D721Med (cell line): ENCODE data around the gene CCDC150.
A peak's percentile ranks its signal among the peaks of the same experiment; 100 is the strongest.

Experiments used
- DNase-seq: peaks from one replicate; pipeline ENCODE4 v3.0.0; 2011; ENCODE audit warnings: low spot score; ENCODE audit not compliant: insufficient read length
- FAIRE-seq: peaks from 2 replicates; lab custom pipeline; 2011; peaks lifted over from hg19 to GRCh38; lab: Jason Lieb, UNC
- CTCF ChIP-seq: IDR thresholded peaks from 2 replicates; pipeline ENCODE4 v1.5.1; 2012; ENCODE audit warnings: mild to moderate bottlenecking, control low read depth; ENCODE audit not compliant: insufficient read depth; ENCODE audit errors: missing control alignments

CCDC150 gene

GRCh38 chr2:196655761-196656160 is 16.2 kb downstream of the CCDC150 start:
- DNase-seq = no peak
- no peak for FAIRE-seq
- TF ChIP-seq CTCF = no peak

- FAIRE-seq = no peak
- no peak for DNase-seq
- TF ChIP-seq CTCF = no peak
These were observed 17.8 kb downstream of the CCDC150 start for GRCh38 chr2:196657333-196657732.

- FAIRE-seq = peak; percentile 48
- TF ChIP-seq CTCF = no peak
These were observed 20.3 kb downstream of the CCDC150 start for GRCh38 chr2:196659844-196660243.

GRCh38 chr2:196660244-196660643 is 20.7 kb downstream of the CCDC150 start:
- no peak for FAIRE-seq
- TF ChIP-seq CTCF = no peak
- DNase-seq = no peak

More at GRCh38 chr2:196659844-196660243, 20.3 kb downstream of the CCDC150 start:
- no peak for DNase-seq

- no peak for TF ChIP-seq CTCF
- no peak for FAIRE-seq
- DNase-seq = no peak
These were observed 30.8 kb downstream of the CCDC150 start for GRCh38 chr2:196670342-196670741.

- no peak for DNase-seq
- FAIRE-seq = no peak
- no peak for TF ChIP-seq CTCF
These were observed 36.4 kb downstream of the CCDC150 start for GRCh38 chr2:196675963-196676362.

- TF ChIP-seq CTCF = no peak
- FAIRE-seq (no peak), DNase-seq (no peak)
These were observed 37.9 kb downstream of the CCDC150 start for GRCh38 chr2:196677404-196677803.
